Hepatocyte (in vitro differentiated cells): ENCODE results near the gene KRTAP5-4.

Experiments used
- EZH2 ChIP-seq: fragments of 200-600 bp; sonication (generic); IDR thresholded peaks from 2 replicates; pipeline ENCODE4 v1.6.1; 2016; ENCODE audit warnings: antibody characterized with exemption, mild to moderate bottlenecking, borderline replicate concordance
- EZH2phosphoT487 ChIP-seq: fragments of 200-600 bp; sonication (generic); IDR thresholded peaks from one replicate; pipeline ENCODE4 v1.6.1; 2018; ENCODE audit warnings: antibody characterized with exemption, mild to moderate bottlenecking, low read depth, moderate library complexity; ENCODE audit not compliant: unreplicated experiment, severe bottlenecking
- TF ChIP-seq, protein P1 (sequence below): fragments of 200-600 bp; sonication (generic); IDR thresholded peaks from 2 replicates; pipeline ENCODE4 v1.5.1; 2016; ENCODE audit warnings: antibody characterized with exemption, mild to moderate bottlenecking; ENCODE audit not compliant: poor library complexity

DNA sequence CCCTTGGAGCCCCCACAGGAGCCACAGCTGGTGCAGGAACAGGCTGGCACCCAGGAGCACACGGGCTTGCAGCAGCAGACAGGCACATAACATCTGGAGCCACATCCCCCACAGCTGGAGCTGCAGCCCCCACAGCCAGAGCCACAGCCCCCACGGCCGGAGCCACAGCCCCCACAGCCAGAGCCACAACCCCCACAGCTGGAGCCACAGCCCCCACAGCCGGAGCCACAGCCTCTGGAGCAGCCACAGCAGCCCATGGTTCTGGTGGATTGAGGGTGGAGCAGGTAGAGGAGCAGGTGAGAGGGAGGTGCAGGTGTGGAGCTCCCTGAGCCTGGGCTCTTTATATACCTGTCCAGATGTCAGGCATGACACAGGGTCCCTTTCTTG is 24.0 kb downstream of the KRTAP5-4 start, which contains the start of gene KRTAP5-2:
- TF ChIP-seq EZH2 = no peak
- TF ChIP-seq, protein P1, sequence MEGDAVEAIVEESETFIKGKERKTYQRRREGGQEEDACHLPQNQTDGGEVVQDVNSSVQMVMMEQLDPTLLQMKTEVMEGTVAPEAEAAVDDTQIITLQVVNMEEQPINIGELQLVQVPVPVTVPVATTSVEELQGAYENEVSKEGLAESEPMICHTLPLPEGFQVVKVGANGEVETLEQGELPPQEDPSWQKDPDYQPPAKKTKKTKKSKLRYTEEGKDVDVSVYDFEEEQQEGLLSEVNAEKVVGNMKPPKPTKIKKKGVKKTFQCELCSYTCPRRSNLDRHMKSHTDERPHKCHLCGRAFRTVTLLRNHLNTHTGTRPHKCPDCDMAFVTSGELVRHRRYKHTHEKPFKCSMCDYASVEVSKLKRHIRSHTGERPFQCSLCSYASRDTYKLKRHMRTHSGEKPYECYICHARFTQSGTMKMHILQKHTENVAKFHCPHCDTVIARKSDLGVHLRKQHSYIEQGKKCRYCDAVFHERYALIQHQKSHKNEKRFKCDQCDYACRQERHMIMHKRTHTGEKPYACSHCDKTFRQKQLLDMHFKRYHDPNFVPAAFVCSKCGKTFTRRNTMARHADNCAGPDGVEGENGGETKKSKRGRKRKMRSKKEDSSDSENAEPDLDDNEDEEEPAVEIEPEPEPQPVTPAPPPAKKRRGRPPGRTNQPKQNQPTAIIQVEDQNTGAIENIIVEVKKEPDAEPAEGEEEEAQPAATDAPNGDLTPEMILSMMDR = no peak
- no peak for TF ChIP-seq EZH2phosphoT487
